Fibroblast of lung (primary cell): ENCODE measurements around the gene NF1. TPM values are rescaled to one million over a fixed set of nuclear protein-coding genes. Genes with fewer than 3 reads are reported as not detected.

Experiments
- DNase-seq, 2 donors: peaks; one replicate each; pipeline versions ENCODE4 v3.0.0 to v3.0.0-alpha.2; 2010; ENCODE audit warnings: low read depth in 2 of 2
- H2AFZ ChIP-seq: 2 replicates; pipeline ENCODE4 v1.5.1; 2012; ENCODE audit warnings: low read length, control low read depth, inconsistent platforms
- H3K27ac ChIP-seq: 2 replicates; pipeline ENCODE4 v1.5.1; 2011; ENCODE audit warnings: low read length, control low read depth; ENCODE audit not compliant: insufficient read depth
- H3K27me3 ChIP-seq: 2 replicates; pipeline ENCODE4 v1.5.1; 2011; ENCODE audit warnings: mild to moderate bottlenecking, low read length; ENCODE audit not compliant: control insufficient read depth, insufficient read depth
- H3K36me3 ChIP-seq: 2 replicates; pipeline ENCODE4 v1.5.1; 2011; ENCODE audit warnings: low read length; ENCODE audit not compliant: control insufficient read depth, insufficient read depth
- H3K4me1 ChIP-seq: 2 replicates; pipeline ENCODE4 v1.5.1; 2011; ENCODE audit warnings: low read length; ENCODE audit not compliant: control insufficient read depth, insufficient read depth; ENCODE audit errors: extremely low read depth
- H3K4me2 ChIP-seq: 2 replicates; pipeline ENCODE4 v1.5.1; 2011; ENCODE audit warnings: low read length, control low read depth; ENCODE audit not compliant: insufficient read depth; ENCODE audit errors: extremely low read depth
- H3K4me3 ChIP-seq, 4 experiments: fragments of 200-600 bp in 1 of 4; sonication (generic) in 1 of 4; replicated peaks in 1 of 4; 2 replicates each; pipeline ENCODE4 v1.5.1; 2011 to 2016; ENCODE audit warnings: low read length in 4 of 4, low read depth in 3 of 4, mild to moderate bottlenecking in 3 of 4, control low read depth in 2 of 4, inconsistent platforms in 1 of 4, mixed read lengths in 1 of 4; ENCODE audit not compliant: insufficient read depth in 1 of 4; ENCODE audit errors: control extremely low read depth in 1 of 4
- H3K79me2 ChIP-seq: 2 replicates; pipeline ENCODE4 v1.5.1; 2012; ENCODE audit warnings: mild to moderate bottlenecking, low read length, inconsistent platforms; ENCODE audit not compliant: control insufficient read depth, insufficient read depth
- H3K9ac ChIP-seq: 2 replicates; pipeline ENCODE4 v1.5.1; 2011; ENCODE audit warnings: mild to moderate bottlenecking, low read length, control low read depth; ENCODE audit not compliant: insufficient read depth
- H3K9me3 ChIP-seq: 2 replicates; pipeline ENCODE4 v1.5.1; 2012; ENCODE audit warnings: low read depth, low read length; ENCODE audit not compliant: control insufficient read depth, insufficient read depth
- H4K20me1 ChIP-seq: 2 replicates; pipeline ENCODE4 v1.5.1; 2011; ENCODE audit warnings: low read length; ENCODE audit not compliant: control insufficient read depth, insufficient read depth; ENCODE audit errors: extremely low read depth
- EZH2 ChIP-seq: IDR thresholded peaks from 2 replicates; pipeline ENCODE4 v1.5.1; 2012; ENCODE audit warnings: low read length, control low read depth, mild to moderate bottlenecking; ENCODE audit errors: missing control alignments
- polyA plus RNA-seq, 2 donors: library from polyadenylated mRNA; depleted of rRNA in 1 of 2; stranded (reverse) in 1 of 2; unstranded in 1 of 2; fragments of >200 nt; gene quantifications; 2 replicates each; pipeline ENCODE4 v1.2.1, GENCODE V29; 2011 to 2012; ENCODE audit warnings: missing spikeins in 1 of 2
- total RNA-seq: library from RNA; depleted of rRNA; stranded (reverse); fragments of >200 nt; gene quantifications from 2 replicates; pipeline ENCODE4 v1.2.1, GENCODE V29; 2014
- TF ChIP-seq, protein P1 (sequence below), 2 donors: IDR thresholded peaks in 1 of 2; conservative IDR thresholded peaks in 1 of 2; 1 replicate in 1 of 2; 2 replicates in 1 of 2; pipeline ENCODE4 v1.5.1; 2011 to 2012; ENCODE audit warnings: low read length in 2 of 2, control low read depth in 1 of 2, inconsistent platforms in 1 of 2, low read depth in 1 of 2, mild to moderate bottlenecking in 1 of 2

Gene NF1
- total and polyA plus RNA-seq, 2 donors (not counting 1 experiment from before 2014, with no cell fraction given) = 52.8 to 78.8 TPM

DNA sequence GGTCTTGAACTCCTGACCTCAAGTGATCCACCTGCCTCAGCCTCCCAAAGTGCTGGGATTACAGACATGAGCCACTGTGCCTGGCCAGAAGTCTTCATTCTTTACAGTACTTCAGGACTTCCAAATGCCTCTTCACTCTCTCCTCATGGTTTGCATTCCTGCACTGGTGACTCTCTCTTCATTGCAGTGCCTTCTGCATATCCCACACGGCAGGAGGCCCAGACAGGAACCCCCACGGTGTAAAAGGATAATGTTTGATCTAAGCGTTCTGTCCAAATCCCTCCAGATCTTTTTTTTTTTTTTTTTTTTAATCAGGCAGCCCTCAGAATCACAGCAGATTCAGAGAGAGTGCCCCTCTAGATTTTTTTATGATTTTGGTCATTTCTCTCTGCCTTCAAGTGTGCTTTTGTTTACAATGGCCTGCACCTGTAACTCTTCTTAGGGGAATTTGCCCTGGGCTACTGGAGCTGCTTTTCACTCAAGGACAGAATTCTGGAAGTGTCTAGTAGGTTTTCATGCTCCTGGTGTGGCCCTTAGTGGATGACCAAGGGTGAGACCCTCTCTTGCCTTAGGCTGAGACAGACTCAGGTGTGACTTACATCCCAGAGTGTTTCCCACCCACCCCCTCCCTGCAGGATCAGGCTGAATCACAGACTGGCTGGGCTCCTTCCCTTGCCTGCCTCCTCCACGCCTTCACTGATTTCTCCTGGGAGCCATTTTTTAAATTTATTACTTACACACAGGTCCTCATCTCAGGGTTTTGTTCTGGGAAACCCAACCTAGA lies 19.8 kb upstream of the NF1 start:
- Histone ChIP-seq H3K4me3 (no peak overlapping the region), H3K4me2 (no peak overlapping the region), H3K4me1 (no peaks in the 10 kb centered on the region), H3K36me3 (no peaks in the 10 kb centered on the region), H3K79me2 (no peaks in the 10 kb centered on the region), H2AFZ (no peak overlapping the region), H3K27me3 (no peaks in the 10 kb centered on the region), H3K27ac (no peak overlapping the region), H3K9ac (no peak overlapping the region), H3K9me3 (no peaks in the 10 kb centered on the region), H4K20me1 (no peaks in the 10 kb centered on the region)
- TF ChIP-seq EZH2 = no peak
- TF ChIP-seq, protein P1, sequence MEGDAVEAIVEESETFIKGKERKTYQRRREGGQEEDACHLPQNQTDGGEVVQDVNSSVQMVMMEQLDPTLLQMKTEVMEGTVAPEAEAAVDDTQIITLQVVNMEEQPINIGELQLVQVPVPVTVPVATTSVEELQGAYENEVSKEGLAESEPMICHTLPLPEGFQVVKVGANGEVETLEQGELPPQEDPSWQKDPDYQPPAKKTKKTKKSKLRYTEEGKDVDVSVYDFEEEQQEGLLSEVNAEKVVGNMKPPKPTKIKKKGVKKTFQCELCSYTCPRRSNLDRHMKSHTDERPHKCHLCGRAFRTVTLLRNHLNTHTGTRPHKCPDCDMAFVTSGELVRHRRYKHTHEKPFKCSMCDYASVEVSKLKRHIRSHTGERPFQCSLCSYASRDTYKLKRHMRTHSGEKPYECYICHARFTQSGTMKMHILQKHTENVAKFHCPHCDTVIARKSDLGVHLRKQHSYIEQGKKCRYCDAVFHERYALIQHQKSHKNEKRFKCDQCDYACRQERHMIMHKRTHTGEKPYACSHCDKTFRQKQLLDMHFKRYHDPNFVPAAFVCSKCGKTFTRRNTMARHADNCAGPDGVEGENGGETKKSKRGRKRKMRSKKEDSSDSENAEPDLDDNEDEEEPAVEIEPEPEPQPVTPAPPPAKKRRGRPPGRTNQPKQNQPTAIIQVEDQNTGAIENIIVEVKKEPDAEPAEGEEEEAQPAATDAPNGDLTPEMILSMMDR (conservative IDR thresholded peaks at IDR 0.05 in 1 of 2, IDR thresholded peaks at IDR 0.05 in 1 of 2; ENCODE audit: low read depth in 1 of 2, low read length in 2 of 2) = no peak
- DNase-seq = peak in 1 of 2 donors; percentile 83

DNA sequence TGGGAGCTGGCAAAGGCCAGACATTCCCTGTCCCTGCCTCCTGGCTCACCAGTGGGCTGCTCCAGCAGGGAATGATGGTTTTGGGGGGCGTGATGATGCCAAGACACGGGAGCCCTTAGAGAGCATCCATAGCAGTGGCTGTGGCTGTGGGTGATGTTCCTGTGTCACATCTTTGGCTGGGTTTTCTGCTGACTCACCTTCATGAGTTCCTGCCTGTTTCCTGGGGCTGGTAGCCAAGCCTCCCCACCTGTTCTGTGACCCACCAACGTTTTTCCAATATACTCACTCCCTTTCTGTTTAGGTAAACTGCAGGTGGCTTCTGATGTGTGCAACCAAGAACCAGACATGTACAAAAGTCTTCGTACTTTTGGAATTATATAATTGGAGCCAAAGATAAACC lies 16.5 kb upstream of the NF1 start:
- Histone ChIP-seq H3K36me3 (no peaks in the 10 kb centered on the region), H4K20me1 (no peaks in the 10 kb centered on the region), H3K4me1 (no peaks in the 10 kb centered on the region), H3K79me2 (no peaks in the 10 kb centered on the region), H2AFZ (no peak overlapping the region), H3K27ac (no peak overlapping the region), H3K4me2 (no peak overlapping the region), H3K27me3 (no peaks in the 10 kb centered on the region), H3K9ac (no peak overlapping the region), H3K9me3 (no peaks in the 10 kb centered on the region), H3K4me3 (no peak overlapping the region)
- TF ChIP-seq EZH2 = no peak
- TF ChIP-seq, protein P1 (conservative IDR thresholded peaks at IDR 0.05 in 1 of 2, IDR thresholded peaks at IDR 0.05 in 1 of 2; ENCODE audit: low read depth in 1 of 2, low read length in 2 of 2) = no peak
- DNase-seq = no peak

DNA sequence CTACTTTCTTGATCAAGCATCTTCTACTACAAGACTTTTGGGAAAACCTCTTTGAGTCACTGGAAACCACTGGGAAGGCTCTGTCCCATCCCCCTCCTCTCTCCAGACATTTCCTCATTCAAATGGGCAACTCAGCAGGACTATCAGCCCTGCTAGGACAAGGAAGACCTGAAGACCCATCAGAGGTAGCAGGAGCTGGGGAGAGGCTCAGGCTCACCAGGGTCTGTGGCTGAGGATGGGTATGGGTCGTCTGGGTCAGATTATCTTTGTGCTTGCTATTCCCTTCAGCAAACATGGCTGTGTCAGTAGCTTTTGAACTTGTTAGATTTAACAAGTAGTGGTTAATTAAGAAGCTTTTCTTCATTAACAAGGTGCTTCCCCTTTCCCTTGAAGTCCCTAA lies 15.0 kb upstream of the NF1 start:
- Histone ChIP-seq H3K4me1 (no peaks in the 10 kb centered on the region), H3K4me2 (no peak overlapping the region), H3K27ac (no peak overlapping the region), H4K20me1 (no peaks in the 10 kb centered on the region), H3K79me2 (no peaks in the 10 kb centered on the region), H3K9ac (no peak overlapping the region), H3K9me3 (no peaks in the 10 kb centered on the region), H3K36me3 (no peaks in the 10 kb centered on the region), H2AFZ (no peak overlapping the region), H3K4me3 (no peak overlapping the region), H3K27me3 (no peaks in the 10 kb centered on the region)
- DNase-seq = no peak
- TF ChIP-seq EZH2 = no peak
- TF ChIP-seq, protein P1 (conservative IDR thresholded peaks at IDR 0.05 in 1 of 2, IDR thresholded peaks at IDR 0.05 in 1 of 2; ENCODE audit: low read depth in 1 of 2, low read length in 2 of 2) = no peak
